Inflammatory macrophage treated with lipopolysaccharide for 4 hours (primary cell): ENCODE measurements around the gene KCNJ14.

Experiments used
- DNase-seq: peaks from one replicate; pipeline ENCODE4 v3.0.0-alpha.2; 2020

Gene KCNJ14

GRCh38 chr19:48455171-48455907 is at the start of gene KCNJ14:
Gene KCNJ14, plus strand, starts transcription at chr19:48455574. Its CDS starts 6,151 bp downstream, at chr19:48461725.
- DNase-seq: no peak

- peak; percentile 52 for DNase-seq
These were observed 49.5 kb upstream of the KCNJ14 start for GRCh38 chr19:48405850-48406249.

- no peak for DNase-seq
These were observed 41.3 kb upstream of the KCNJ14 start for GRCh38 chr19:48413879-48414587.

- DNase-seq: peak; percentile 87
These were observed 40.0 kb upstream of the KCNJ14 start for GRCh38 chr19:48415395-48415794.

GRCh38 chr19:48415806-48416221 is 39.6 kb upstream of the KCNJ14 start:
- no peak for DNase-seq

- DNase-seq: no peak
These were observed 38.0 kb upstream of the KCNJ14 start for GRCh38 chr19:48417421-48417820.

GRCh38 chr19:48418317-48419064 is 36.9 kb upstream of the KCNJ14 start:
- peak; percentile 34 for DNase-seq

GRCh38 chr19:48419158-48419920 is 36.0 kb upstream of the KCNJ14 start:
- DNase-seq: peak; percentile 59

- DNase-seq: no peak
These were observed 33.8 kb upstream of the KCNJ14 start for GRCh38 chr19:48421548-48421947.

- DNase-seq: peak; percentile 58
These were observed 30.6 kb upstream of the KCNJ14 start for GRCh38 chr19:48424694-48425219.

GRCh38 chr19:48428670-48429069 is 26.7 kb upstream of the KCNJ14 start:
- DNase-seq: no peak

- peak; percentile 18 for DNase-seq
These were observed 22.0 kb upstream of the KCNJ14 start for GRCh38 chr19:48433337-48433736.

GRCh38 chr19:48436586-48436985 is 18.8 kb upstream of the KCNJ14 start:
- DNase-seq: no peak

- no peak for DNase-seq
These were observed 13.9 kb upstream of the KCNJ14 start for GRCh38 chr19:48441360-48442050.

- DNase-seq: no peak
These were observed 13.0 kb upstream of the KCNJ14 start for GRCh38 chr19:48442116-48443035.

GRCh38 chr19:48443256-48443655 is 12.1 kb upstream of the KCNJ14 start:
- peak; percentile 27 for DNase-seq

- no peak for DNase-seq
These were observed 11.6 kb upstream of the KCNJ14 start for GRCh38 chr19:48443731-48444128.

GRCh38 chr19:48444129-48444935 is 11.0 kb upstream of the KCNJ14 start:
- DNase-seq: no peak

GRCh38 chr19:48444936-48445200 is 10.5 kb upstream of the KCNJ14 start:
- no peak for DNase-seq

GRCh38 chr19:48445256-48445605 is 10.1 kb upstream of the KCNJ14 start:
- peak; percentile 66 for DNase-seq
